Measurements from ENCODE around the gene ZNF664. TPM values are rescaled to one million over a fixed set of nuclear protein-coding genes. Genes with fewer than 3 reads are reported as not detected.

ZNF664 gene
- total and polyA plus RNA-seq, 2 of the 4 experiments (the other 2 are of a cell fraction), result 29.9 to 32.6 TPM

Small RNA genes lying within 50 kb of the gene (microRNA-seq; reads per million reads assigned to microRNA genes)
- gene AC068790.4 (ENCODE audit: insufficient read depth, insufficient read length) (not detected), gene AC068790.6 (ENCODE audit: insufficient read depth, insufficient read length) (not detected)

Small RNA genes lying within 50 kb of the gene (small RNA-seq; reads per million reads assigned to genes)
- gene AC068790.4 (0 reads per million in 5 experiments), gene AC068790.6 (0 reads per million in 5 experiments)

Other genes starting within 250 kb of the ZNF664 start
- gene DNAH10, start 210.9 kb upstream of the ZNF664 start, total RNA-seq (2012; rRNA removed), result 0.18 and 0.28 TPM in 2 replicates
- gene DNAH10, start 210.9 kb upstream of the ZNF664 start, polyA plus RNA-seq (2012; rRNA removed), result 0.22 TPM in 2 replicates
- gene CCDC92, start 384 bp upstream of the ZNF664 start, total RNA-seq (2012; rRNA removed), result 5.7 and 8.1 TPM in 2 replicates
- 55.5 and 61.1 TPM in 2 replicates for gene CCDC92, start 384 bp upstream of the ZNF664 start, polyA plus RNA-seq (2012; rRNA removed)

All from IMR-90 (cell line).